Measurements from ENCODE around the gene ASIP. TPM values are rescaled to one million over a fixed set of nuclear protein-coding genes. Genes with fewer than 3 reads are reported as not detected.

Gene ASIP
- total RNA-seq, 1 experiment from 2014 or later, result not detected

DNA sequence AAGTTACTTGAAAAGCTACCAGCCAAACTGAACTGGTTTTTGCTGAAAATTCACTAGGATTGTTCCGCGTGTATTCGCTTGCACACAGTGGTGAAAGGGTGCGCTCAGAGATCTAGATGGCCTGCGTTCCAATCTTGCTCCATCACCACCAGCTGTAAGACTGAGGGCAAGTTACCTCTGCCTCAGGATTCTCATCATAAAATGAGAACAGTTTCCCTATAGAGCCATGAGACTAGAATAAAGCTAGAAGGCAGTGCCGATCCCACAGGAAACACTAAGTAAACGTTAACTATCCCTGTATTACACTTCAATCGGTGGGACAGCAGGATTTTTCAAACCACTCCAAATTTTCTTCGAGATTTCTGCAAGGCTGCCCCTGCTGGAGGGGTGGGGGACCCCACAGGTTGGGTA lies 61.1 kb downstream of the ASIP start:
- H3K4me1 Mint-ChIP-seq, result peaks cover 0 to 3% of the 10 kb centered on the region in 2 experiments; a peak in 3 of 4 replicates

More for the DNA sequence above, 61.1 kb downstream of the ASIP start:
- Histone ChIP-seq H3K4me2 (ENCODE audit: insufficient read depth, insufficient read length, low read length) (peak overlapping the region; percentile 61), H2BK15ac (ENCODE audit: low read depth, low read length) (no peak overlapping the region), H2BK5ac (ENCODE audit: insufficient read length, low read length) (no peak overlapping the region), H2BK12ac (ENCODE audit: insufficient read length, low read depth, low read length) (no peak overlapping the region), H3K23ac (ENCODE audit: insufficient read length, low read depth, low read length) (no peak overlapping the region), H2BK20ac (ENCODE audit: low read depth, low read length, poor library complexity, severe bottlenecking) (no peak overlapping the region), H3K23me2 (ENCODE audit: insufficient read length, low read depth, low read length, poor library complexity, severe bottlenecking) (peaks cover 5% of the 10 kb centered on the region), H3K27me3 (ENCODE audit: insufficient read depth, low read length) (no peaks in the 10 kb centered on the region), H3K9me3 (ENCODE audit: control insufficient read depth, low read depth, low read length) (no peaks in the 10 kb centered on the region), H3K4ac (ENCODE audit: low read depth, low read length) (no peak overlapping the region; the same call in 1 of the 2 replicates), H2AK5ac (ENCODE audit: insufficient read length, low read length) (no peak overlapping the region), H3K4me1 (ENCODE audit: insufficient read depth, low read length) (no peaks in the 10 kb centered on the region), H3T11ph (ENCODE audit: low read length) (no peak overlapping the region), H3K56ac (ENCODE audit: insufficient read length, low read depth, low read length) (no peak overlapping the region), H4K20me1 (ENCODE audit: control insufficient read depth, insufficient read depth, insufficient read length) (no peaks in the 10 kb centered on the region), H3K79me1 (ENCODE audit: insufficient read depth, low read depth, low read length, poor library complexity, severe bottlenecking) (peaks cover 4% of the 10 kb centered on the region), H3K14ac (ENCODE audit: insufficient read depth, low read length) (peak overlapping the region; percentile 91; the same call in 1 of the 2 replicates), H3K9ac (ENCODE audit: extremely low read depth, insufficient read length, low read length) (peak overlapping the region; percentile 70), H4K91ac (ENCODE audit: insufficient read length, low read depth, low read length) (no peak overlapping the region), H2AFZ (ENCODE audit: low read length) (no peak overlapping the region), H3K18ac (ENCODE audit: insufficient read length, low read depth, low read length) (no peak overlapping the region), H3K79me2 (ENCODE audit: insufficient read depth, low read length) (peaks cover 29% of the 10 kb centered on the region; the same call in 1 of the 2 replicates), H2BK120ac (ENCODE audit: low read depth, low read length, poor library complexity, severe bottlenecking) (no peak overlapping the region), H4K5ac (ENCODE audit: insufficient read length, low read depth, low read length) (no peak overlapping the region), H3K27ac (ENCODE audit: insufficient read length, low read depth, low read length) (no peak overlapping the region), H4K8ac (replicated peaks; ENCODE audit: insufficient read length, low read depth, low read length) (no peak overlapping the region)
- no peak for DNase-seq
- H3K4me3 Mint-ChIP-seq, result peak overlapping the region in 1 of 2 experiments; percentile 96; a peak in 3 of 5 replicates
- H3K27me3 Mint-ChIP-seq (ENCODE audit: low read depth), result no peaks in the 10 kb centered on the region
- peaks cover 11 to 17% (median 12%) of the 10 kb centered on the region in 3 experiments for H3K36me3 Mint-ChIP-seq (ENCODE audit: insufficient read depth in 1 of 3, low read depth in 3 of 3)
- TF ChIP-seq, protein P1, sequence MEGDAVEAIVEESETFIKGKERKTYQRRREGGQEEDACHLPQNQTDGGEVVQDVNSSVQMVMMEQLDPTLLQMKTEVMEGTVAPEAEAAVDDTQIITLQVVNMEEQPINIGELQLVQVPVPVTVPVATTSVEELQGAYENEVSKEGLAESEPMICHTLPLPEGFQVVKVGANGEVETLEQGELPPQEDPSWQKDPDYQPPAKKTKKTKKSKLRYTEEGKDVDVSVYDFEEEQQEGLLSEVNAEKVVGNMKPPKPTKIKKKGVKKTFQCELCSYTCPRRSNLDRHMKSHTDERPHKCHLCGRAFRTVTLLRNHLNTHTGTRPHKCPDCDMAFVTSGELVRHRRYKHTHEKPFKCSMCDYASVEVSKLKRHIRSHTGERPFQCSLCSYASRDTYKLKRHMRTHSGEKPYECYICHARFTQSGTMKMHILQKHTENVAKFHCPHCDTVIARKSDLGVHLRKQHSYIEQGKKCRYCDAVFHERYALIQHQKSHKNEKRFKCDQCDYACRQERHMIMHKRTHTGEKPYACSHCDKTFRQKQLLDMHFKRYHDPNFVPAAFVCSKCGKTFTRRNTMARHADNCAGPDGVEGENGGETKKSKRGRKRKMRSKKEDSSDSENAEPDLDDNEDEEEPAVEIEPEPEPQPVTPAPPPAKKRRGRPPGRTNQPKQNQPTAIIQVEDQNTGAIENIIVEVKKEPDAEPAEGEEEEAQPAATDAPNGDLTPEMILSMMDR (conservative IDR thresholded peaks at IDR 0.05), result peak; percentile 61
- H3K9me3 Mint-ChIP-seq, result no peaks in the 10 kb centered on the region; a peak in 1 of 5 replicates
- H3K27ac Mint-ChIP-seq, result peak overlapping the region; percentile 87 to 94 (median 94); a peak in 6 of 7 replicates
- no CpG with 5 or more reads among the region's 9 CpGs for WGBS (ENCODE audit: extremely low coverage, insufficient read length, low lambda C conversion rate)

Measured in H9 (cell line).